GM19372 (cell line): Measurements from ENCODE around the gene SRP68.
"Not testable (repeated sequence)": the region's sequence is repeated elsewhere in the genome, so short reads cannot be mapped to it uniquely, and the experiment has no call there.

Experiments
- ATAC-seq: cut with Tn5 transposase; IDR thresholded peaks from one replicate; pipeline ENCODE4 v1.9.1; 2021; ENCODE audit warnings: mild to moderate bottlenecking, low read depth, moderate library complexity; ENCODE audit not compliant: unreplicated experiment

SRP68 gene

GRCh38 chr17:76049239-76049638 is 23.1 kb downstream of the SRP68 start:
- no peak for ATAC-seq

GRCh38 chr17:76048711-76049110 is 23.6 kb downstream of the SRP68 start:
- no peak for ATAC-seq

DNA sequence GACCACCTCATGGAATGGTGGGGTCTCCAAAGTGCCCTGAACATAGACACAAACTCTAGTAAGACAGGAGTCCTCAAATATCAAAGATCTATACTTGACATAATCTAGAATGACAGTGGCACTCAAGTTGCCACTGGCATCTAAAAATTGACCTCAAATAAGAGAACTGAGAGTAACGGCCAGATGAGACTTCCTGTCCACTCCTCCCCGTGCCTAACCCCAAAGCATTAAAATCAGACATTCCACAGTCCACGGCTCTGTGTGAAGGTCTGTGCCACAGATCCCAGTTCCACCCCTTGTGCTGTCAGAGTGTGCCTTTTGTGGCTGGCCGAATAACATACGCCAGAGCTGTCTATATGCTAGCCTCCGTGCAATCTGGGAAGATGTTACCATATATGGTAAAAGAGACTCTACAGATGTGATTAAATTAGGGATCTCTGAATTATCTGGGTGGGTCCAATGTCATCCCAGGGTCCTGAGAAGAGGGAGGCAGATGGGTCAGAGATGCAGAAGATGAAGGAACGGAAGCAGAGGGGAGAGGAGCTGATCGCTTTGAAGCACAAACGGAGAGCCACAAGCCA is 24.2 kb downstream of the SRP68 start:
- ATAC-seq: no peak

DNA sequence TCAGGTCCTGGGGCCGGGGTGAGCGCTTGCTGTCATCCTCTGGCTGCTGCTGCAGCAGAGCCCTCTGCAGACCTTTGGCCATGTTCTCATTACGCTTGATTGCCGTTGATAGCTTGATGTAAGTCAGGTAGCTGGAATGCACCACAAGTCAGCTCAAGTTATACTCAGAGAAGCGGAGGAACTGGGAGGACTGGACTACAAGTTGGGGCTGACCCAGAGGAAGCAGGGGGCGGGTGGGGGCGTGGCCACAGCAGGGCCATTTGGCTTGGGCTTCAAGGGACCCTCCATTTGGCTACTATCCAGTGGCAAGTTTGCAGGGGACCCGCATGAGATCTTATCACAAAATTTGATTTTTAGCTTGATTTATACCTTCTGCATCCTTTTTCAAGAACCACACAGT is 26.3 kb downstream of the SRP68 start:
- ATAC-seq: no peak

GRCh38 chr17:76044475-76045007 is 27.8 kb downstream of the SRP68 start:
- ATAC-seq: not testable (repeated sequence)

DNA sequence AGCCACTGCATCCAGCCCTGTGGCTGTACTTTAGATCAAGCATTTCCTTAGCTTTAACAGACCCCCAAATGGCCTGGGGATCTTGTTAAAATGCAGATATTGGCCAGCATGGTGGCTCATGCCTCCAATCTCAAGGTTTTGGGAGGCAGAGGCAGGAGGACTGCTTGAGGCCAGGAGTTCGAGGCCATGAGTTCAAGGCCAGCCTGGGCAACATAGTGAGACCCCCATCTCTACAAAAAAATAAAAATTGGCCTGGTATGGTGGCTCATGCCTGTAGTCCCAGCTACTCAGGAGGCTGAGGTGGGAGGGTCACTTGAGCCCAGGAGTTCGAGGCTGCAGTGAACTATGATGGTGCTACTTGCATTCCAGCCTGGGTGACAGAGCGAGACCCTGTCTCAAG is 29.4 kb downstream of the SRP68 start:
- not testable (repeated sequence) for ATAC-seq

DNA sequence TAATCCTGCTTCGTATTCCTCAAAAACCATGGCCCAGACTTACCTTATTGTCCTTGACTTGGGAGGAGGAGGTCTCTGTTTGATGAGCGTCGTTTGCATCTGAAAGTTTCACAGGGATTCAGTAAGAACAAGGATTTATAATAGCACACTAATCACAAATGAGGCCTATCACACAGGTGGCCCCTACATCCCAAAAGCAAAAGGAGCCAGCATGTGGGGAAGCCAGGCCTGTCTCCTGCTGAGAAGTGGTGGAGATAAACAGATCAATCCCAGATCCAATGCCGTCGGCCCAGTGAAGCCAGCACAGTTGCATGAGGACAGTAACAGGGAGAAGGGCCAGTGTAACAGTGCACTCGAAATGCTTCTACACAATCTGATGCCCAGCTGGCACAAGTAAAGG is 31.9 kb downstream of the SRP68 start:
- no peak for ATAC-seq

GRCh38 chr17:76039121-76039520 is 33.2 kb downstream of the SRP68 start:
- no peak for ATAC-seq

GRCh38 chr17:76038050-76038449 is 34.3 kb downstream of the SRP68 start:
- ATAC-seq: no peak

DNA sequence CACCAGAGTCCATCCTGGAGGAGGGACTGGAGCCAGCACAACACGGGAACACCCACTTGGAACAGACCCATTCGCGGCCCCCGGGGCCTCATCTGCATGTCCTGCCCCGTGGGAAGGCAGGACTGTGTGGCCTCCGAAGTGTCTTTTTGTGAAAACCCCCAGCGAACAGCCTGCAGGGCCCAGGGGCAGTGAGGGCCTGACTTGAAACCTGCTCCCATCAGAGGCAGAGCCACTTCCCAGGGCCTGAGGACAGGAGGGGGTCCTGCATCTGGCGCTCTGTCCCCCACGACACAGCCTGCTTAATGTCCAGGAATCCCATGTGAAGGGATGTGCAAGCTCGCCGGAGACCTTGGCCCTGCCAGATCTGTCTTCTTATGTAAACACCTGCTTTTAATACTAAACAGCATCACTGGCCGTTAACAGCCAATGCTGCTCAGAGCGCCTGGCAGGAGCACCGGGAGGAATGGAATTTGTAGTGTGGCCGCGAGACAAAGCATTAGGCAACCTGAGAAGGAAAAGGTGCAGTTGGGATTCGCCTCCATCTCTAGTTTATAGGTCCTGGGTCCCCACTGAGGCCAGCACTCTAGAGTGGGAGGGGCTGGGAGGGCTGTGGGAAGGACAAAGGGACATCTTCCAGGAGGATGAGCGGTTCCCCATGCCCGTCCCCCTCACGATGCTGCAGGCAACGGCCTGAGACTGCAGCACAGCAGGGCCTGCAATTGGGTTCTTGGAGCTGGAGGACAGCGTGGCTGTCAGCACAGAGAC is 35.6 kb downstream of the SRP68 start:
- ATAC-seq: no peak

DNA sequence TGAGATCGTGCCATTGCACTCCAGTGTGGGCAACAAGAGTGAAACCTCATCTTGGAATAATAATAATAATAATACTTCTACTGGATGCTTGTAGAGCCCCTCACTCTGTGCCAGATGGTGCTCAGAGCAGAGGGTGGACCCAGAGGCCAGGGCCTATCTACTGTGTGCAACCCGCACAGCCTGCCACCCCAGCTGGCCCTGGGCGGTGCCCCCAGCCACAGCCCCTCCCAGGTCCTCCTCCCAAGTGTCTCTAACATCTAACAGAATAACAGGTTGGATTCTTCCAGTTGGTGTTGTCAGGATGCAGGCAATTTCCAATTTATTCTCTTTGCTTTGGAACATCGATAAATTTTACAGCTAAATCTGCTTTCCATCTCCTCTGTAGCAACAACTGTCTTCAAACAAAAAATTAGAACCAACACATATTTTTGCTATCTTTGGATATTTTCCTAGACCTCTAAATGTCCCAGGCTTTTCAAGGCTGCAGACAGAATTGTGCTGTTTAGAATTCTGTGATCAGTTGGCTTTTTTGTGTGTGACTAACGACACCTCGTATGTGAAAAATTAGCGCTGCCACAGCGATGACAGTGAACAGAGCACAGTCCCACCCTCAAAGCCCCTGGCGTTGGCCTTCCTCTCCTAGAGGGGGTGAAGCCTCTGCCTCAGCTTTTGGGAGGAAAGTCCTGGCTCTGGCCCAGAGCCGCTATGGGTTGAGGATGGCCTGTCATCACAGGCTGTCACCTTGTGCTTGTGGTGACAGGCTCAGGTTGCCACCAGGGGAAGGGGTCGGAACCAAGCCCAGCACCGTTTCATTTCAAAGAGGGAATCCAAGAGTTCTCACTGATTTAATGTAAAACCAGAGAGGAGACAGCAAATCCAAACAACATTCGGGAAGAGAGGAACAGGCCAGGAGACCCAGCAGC is 37.6 kb downstream of the SRP68 start:
- ATAC-seq: no peak

DNA sequence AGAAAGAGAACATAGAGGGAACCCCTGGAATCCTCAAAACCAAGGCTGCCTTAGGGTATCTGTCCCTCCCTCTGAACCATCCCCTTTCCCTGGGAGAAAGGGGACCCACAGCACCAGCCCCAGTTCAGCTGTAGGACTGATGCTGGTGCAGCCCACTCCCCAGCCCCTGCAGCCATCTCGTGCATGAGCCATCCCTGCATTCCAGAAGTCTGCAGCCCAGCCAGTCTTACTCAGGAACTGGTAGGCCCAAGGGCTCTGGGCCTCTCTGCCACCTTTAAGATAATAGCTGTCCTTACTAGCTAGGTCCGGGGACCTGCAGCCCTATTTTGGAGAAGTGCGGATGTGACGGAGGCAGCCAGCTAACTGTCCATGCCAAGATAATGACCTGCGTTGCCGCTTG is 39.2 kb downstream of the SRP68 start:
- ATAC-seq: no peak

- no peak for ATAC-seq
Measured at GRCh38 chr17:76032780-76033108, 39.6 kb downstream of the SRP68 start.

DNA sequence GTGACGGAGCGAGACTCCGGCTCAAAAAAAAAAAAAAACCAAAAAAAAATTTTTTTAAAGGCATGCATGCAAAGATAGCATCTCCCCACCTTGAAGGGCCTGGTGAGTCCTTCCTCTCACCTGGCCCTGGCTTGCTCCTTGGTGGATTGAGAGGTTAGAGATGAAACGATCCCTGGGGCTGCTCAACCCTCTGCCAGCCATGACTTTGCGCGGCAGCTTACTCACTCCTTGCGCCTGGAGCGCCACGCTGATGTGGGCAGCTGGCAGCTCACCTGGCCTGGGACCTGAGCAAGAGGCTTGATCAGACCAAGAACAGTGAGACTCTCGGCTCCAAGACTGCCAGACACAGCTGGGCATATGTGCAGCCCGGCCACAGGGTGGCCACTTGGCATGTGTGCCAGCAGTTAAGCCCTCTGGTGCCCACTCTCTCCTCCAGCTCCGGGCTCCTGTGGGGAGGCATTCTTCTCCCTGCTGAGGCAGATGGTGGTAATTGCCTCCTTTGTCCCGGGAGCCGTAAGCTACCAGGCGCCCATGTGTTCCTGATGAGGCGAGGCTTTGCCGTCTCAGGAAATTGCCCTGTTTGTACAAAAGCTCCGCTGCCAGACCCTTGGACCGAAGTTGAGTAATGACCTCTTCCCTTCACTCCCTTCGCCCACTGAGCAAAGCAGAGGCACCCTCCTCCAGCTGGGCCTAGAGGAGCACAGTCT is 40.1 kb downstream of the SRP68 start:
- ATAC-seq: no peak

DNA sequence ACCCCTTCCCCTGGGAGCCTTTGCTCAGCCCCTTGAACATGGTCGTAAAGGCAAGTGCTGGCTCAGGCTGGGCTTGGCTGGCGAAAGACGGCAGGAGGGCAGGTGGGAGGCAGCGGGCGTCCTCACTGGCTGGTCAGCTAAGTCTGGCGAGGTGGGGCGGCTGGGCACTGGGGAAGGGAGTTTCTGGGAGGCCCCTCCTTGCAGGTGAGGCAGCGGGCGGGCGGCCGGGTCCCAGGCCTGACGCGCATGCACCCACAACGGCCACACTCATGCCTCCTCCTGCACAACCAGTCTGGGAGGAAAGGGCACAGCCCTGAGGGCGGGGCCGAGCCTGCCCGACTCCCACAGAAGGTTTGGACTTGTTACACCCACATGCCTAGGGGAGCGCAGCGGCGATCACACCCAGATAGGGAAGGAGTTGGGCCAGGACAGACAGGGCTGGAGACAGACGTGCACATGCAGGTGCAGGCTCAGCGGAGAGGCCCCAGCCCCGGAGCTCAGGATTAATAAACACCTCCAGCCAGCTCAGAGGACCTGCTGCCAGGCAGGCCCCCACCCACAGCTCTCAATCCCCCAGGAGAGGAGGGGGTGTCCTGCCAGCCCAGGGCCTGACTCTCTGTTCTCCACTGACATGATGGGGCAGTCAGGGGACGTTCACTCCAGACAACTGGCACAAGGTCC is 45.0 kb downstream of the SRP68 start, which contains the start of gene EVPL:
Gene EVPL, minus strand, starts transcription at position 148 of the 681 bp plus-strand sequence. Its CDS starts 108 bp downstream, at position 40.
- no peak for ATAC-seq

DNA sequence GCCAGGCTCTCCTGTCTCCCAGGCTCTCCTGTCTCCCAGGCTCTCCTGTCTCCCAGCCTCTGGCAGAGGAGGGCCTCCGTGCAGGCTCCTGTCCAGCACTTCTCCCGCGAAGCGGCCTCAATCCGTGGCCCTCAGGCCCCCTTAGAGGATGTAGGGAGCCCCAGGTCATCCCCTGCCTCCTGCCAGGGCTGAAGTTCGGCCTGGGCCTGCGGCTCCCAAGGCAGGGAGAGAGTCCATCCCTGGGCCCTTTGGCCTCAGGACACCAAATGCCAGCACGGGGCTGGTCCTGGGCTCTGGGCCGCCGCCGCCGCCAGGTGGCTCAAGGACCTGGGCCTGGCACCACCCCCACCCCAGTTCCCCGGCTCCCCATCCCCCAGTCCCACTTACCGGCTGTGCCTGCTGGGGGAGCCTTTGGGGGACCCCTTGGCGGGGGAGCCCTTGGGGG is 45.6 kb downstream of the SRP68 start:
- ATAC-seq: no peak

- ATAC-seq: no peak
Measured at GRCh38 chr17:76025294-76025693, 47.0 kb downstream of the SRP68 start.

GRCh38 chr17:76024353-76024752 is 48.0 kb downstream of the SRP68 start:
- no peak for ATAC-seq

GRCh38 chr17:76023900-76024237 is 48.4 kb downstream of the SRP68 start:
- ATAC-seq: no peak
